HG02759 (cell line): Measurements from ENCODE around the gene LTB4R2.

Experiments used
- ATAC-seq: cut with Tn5 transposase; IDR thresholded peaks from one replicate; pipeline ENCODE4 v1.9.1; 2021; ENCODE audit warnings: mild to moderate bottlenecking, moderate library complexity; ENCODE audit not compliant: unreplicated experiment

LTB4R2 gene

GRCh38 chr14:24309538-24310264 is at the start of gene LTB4R2:
Gene LTB4R2 (plus strand): TSS chr14:24310140. CDS start chr14:24310665, 525 bp downstream.
- no peak for ATAC-seq

- ATAC-seq: no peak
These were observed 49.2 kb upstream of the LTB4R2 start for GRCh38 chr14:24260780-24261157.

- no peak for ATAC-seq
These were observed 48.5 kb upstream of the LTB4R2 start for GRCh38 chr14:24261256-24261968.

GRCh38 chr14:24261969-24262327 is 48.0 kb upstream of the LTB4R2 start:
- no peak for ATAC-seq

GRCh38 chr14:24262821-24263733 is 46.9 kb upstream of the LTB4R2 start, which contains the start of gene TGM1:
Gene TGM1 (minus strand): TSS chr14:24263177. CDS start chr14:24262352, 825 bp downstream.
- no peak for ATAC-seq

GRCh38 chr14:24263848-24264247 is 46.1 kb upstream of the LTB4R2 start:
- ATAC-seq: no peak

GRCh38 chr14:24264298-24264697 is 45.6 kb upstream of the LTB4R2 start:
- ATAC-seq: no peak

GRCh38 chr14:24266344-24267244 is 43.3 kb upstream of the LTB4R2 start:
- ATAC-seq: no peak

GRCh38 chr14:24267516-24267915 is 42.4 kb upstream of the LTB4R2 start:
- ATAC-seq: no peak

GRCh38 chr14:24268225-24268624 is 41.7 kb upstream of the LTB4R2 start:
- ATAC-seq: no peak

- ATAC-seq: no peak
These were observed 40.6 kb upstream of the LTB4R2 start for GRCh38 chr14:24269368-24269767.

- ATAC-seq: no peak
These were observed 39.9 kb upstream of the LTB4R2 start for GRCh38 chr14:24269910-24270536.

GRCh38 chr14:24270537-24271133 is 39.3 kb upstream of the LTB4R2 start:
- ATAC-seq: no peak

GRCh38 chr14:24271134-24271833 is 38.7 kb upstream of the LTB4R2 start, which contains the start of gene RABGGTA:
Gene RABGGTA (minus strand): TSS chr14:24271597. CDS start chr14:24271115, 482 bp downstream.
- peak; percentile 90 for ATAC-seq

GRCh38 chr14:24271834-24272263 is 38.1 kb upstream of the LTB4R2 start:
- no peak for ATAC-seq

- ATAC-seq: no peak
These were observed 37.5 kb upstream of the LTB4R2 start for GRCh38 chr14:24272467-24272866.

- ATAC-seq: no peak
These were observed 36.4 kb upstream of the LTB4R2 start for GRCh38 chr14:24273422-24273998.

GRCh38 chr14:24274101-24274543 is 35.8 kb upstream of the LTB4R2 start:
- peak; percentile 34 for ATAC-seq
